Suppressor macrophage treated with lipopolysaccharide for 1 hour (primary cell): Measurements from ENCODE around the gene CACFD1.

ENCODE experiments used
- DNase-seq, 3 donors: peaks; one replicate each; pipeline ENCODE4 v3.0.0-alpha.2; 2020 to 2022

Gene CACFD1

DNA sequence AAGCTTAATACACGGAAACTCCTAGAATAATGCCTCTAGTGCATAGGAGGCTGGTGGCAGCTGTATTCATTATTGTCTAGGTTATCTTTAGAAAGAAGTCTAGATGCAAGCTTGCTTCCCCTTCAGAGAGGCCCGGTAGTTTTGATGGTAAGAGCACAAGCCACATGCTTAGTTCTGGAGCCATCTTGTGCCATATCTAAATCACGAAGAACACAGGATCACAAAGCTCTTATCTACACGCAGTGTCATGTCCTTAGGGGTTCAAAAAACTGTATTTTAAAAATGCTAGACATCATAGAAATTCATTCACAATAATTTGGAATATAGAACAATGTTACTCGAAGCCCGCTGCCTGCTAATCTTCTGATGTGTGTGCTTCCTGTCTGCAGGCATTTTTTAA lies 6.2 kb downstream of the CACFD1 start:
- no peak for DNase-seq

DNA sequence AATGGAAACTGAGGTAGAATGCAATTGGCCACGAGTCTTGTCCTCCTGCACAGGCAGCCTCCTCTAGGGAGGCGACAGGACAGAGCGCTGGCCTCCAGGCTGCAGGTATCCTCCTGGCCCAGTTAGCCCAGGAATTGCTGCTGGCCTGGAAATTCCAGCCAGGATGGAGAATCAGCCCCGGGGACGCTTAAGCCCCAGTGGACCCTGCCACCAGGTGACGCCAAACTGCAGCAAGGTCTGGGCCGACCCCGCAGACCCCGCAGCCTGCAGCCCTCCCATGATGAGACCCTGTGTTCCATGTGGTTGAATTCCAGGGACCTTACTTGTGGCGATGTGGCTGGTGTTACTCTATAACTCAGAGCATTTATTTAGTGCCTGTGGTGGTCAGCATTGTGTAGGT lies 7.3 kb downstream of the CACFD1 start:
- no peak for DNase-seq

DNA sequence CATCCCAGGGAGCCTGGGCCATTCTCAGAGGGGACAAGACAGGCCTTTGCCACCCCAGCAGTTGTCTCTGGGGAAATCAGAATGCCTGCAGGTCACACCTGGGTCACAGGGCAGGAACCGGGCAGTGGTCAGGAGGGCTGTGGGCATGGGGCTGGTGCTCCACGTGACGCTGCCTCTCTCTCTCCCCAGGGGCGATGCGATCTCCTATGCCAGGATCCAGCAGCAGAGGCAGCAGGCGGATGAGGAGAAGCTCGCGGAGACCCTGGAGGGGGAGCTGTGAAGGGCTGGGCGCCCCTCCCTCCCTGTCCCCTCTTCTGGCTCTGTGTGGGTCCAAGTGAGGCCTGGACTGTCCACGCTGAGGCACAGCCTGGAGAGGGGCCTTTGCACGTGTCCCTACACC lies 8.6 kb downstream of the CACFD1 start:
- peak in 1 of 3 donors; percentile 47 for DNase-seq

DNA sequence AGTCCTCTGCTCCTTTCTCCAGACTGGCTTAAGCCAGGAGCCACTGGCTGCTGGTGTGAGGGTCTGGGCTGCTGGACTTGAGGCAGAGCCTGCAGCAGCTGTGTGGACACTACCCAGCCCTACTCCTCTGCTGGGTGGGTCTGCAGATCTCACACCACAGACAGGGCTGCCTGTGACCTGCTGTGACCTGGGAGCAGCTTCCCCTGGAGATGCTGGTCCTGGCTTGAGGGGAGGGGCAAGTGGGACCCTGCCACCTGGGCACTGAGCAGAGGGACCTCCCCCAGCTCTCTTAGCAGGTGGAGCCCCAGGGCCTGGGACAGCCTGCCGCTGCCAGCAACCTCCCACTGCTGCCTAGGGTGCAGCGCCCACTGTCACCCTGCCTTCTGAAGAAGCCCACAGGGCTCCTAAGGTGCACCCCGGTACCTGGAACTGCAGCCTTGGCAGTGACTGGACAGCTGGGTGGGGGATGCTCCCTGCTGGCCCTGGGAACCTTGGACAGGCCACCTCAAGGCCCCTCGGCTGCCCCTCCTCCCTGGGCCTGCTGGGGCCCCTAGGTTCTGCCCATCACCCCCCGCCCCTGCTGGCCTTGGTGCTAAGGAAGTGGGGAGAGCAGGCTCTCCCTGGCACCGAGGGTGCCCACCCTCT lies 9.1 kb downstream of the CACFD1 start:
- DNase-seq = peak in 1 of 3 donors; percentile 42

DNA sequence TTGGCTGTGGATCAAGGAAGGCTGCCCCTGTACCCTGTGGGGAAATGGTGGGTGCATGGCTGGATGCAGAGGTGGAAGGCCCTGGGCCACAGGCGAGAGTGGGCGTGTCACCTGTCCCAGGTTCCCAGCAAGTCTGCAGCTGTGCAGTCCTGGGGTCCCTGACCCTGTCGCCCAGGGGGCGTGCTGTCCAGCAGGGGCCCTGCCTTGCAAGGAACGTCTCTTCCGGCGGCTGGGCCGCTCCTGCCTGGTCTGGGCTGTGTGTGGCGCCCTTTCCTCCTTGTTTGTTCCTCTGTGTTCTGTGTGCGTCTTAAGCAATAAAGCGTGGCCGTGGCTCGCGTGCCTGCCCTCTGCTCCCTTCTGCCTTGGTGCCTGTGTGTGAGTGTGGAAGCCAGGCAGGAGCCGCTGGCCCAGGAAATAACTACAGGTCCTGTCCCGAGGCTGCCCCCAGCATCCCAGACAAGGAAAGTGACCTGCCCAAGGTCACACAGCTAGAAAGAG lies 10.7 kb downstream of the CACFD1 start:
- DNase-seq = peak in 2 of 3 donors; percentile 43 to 45

DNA sequence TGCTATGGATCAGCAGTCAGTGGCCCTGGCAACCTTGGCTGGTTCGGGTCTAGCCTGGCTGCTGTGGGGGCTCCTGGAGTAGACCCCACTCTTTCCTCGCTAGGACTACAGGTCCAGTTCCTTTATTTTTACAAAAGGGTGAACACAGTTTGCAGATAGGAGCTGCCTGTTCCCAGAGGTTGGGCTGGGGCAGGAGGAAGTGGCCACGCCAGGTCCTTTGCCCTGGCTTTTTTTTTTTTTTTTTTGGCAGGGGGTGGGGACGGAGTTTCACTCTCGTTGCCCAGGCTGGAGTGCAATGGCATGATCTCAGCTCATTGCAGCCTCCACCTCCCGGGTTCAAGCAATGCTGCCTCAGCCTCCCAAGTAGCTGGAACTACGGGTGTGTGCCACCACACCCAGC lies 11.2 kb downstream of the CACFD1 start:
- peak in 1 of 3 donors; percentile 36 for DNase-seq

DNA sequence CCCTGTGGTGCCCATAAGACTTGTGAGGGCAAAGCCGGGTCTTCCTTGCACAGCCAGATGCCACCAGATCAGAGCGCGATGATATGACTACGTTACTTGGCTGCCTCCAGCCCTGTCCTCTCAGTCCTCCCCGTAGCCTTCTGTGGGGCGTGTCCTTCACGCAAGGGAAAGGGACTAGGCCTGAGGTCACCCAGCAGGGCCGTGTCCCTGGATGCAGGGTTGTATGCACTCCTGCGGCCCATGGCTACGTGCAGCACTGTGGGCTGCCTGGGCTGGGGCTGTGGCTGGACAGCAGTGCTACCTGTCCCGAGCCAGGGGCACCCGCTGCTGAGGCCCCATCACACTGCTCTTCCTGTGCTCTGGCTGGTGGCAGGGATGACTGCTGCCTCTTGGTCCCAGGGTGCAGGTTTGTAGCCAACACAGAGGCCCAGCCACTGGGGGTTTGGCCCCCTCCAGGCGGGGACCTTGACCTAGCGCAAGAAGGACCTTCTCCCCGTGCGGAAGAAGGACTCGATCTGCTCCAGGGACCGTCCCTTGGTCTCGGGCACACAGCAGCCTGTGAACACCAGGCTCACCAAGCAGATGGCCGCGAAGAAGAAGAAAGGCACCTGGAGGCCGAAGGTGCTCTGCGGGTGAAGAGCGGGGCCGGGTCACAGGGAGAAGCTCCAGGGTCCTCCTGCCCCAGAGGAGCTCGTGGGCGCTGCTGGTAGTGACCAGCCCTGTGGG lies 11.9 kb downstream of the CACFD1 start:
- DNase-seq = no peak

DNA sequence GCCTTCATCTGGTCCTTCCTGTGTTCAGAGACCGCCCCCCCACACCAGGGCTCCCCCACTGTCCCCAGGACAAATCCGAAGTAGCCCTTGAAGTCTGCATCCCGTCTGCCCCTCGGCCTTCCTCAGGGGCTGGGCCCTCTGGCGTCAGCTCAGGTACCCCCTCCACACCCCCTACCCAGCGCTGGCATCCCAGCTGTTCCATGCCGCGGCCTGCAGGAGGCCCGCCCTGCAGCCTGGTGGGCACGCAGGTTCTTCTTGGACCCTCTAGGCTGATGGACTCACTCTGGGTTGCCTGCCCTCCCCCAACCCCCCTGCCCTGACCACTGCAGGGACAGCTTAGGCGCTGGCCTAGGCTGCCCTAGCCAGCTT lies 12.5 kb downstream of the CACFD1 start:
- no peak for DNase-seq

DNA sequence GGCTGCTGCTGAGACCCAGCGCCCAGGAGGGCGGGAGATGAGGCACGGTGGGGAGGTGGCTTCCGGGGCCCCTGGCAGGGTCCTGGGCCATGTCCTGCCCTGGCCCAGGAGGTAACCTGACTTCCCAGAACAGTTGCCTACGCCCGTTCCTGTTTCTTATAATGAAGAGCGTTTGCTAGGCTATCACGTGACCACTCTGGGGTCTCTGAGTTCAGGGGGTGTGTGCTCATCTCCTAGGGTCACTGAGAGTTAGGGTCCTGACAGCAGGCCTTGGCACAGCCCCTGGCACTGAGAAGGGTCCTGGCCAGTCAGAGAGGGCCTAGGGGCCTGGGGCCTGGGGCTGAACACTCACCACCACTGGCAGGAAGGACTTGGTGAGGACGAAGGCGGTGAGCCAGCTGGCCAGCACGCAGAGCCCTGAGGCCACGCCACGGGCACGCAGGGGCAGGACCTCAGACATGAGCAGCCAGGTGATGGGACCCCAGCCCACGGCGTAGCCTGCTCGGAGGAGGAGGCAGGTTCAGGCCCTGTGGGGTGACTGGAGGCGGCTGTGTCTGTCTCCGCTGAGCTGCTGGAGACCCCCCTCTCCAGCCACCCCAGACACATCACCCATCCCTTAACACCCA lies 13.1 kb downstream of the CACFD1 start:
- DNase-seq = no peak

DNA sequence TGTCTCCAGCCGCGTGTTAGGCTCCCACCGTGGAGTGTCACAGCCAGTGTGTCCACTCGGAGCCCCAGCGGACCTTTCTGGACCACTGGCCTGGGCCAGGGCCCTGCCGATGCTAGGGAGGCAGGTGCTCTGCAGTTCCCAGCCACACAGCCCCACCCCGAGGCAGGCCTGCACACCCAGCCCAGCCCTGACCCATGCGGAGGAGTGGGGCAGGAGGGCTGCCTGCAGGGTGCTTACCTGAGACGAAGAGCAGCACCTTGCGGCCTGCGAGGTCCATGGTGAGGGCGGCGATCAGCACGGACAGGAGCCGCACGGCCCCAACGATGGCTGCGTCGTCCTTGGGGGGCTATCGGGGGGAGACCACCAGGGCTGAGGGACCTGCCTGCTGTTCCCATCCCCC lies 14.0 kb downstream of the CACFD1 start:
- DNase-seq = no peak

DNA sequence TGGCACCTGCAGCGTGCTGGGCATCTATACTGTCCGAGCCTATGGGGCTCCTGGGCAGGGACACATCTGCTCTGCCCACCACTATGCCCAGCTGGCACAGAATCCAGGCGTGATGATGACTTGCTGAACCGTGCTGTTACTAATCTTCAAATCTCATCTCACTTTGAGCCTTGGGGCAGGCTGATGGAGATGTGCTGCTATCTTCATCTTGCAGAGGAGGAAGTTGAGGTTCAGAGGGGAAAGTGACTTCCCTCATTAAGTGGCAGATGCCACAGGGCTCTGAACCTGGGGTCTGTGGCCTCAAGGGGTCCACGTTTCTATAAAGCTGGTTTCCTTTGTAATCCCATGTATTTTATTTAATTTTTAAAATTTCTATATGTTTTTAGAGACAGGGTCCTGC lies 14.4 kb downstream of the CACFD1 start:
- no peak for DNase-seq

DNA sequence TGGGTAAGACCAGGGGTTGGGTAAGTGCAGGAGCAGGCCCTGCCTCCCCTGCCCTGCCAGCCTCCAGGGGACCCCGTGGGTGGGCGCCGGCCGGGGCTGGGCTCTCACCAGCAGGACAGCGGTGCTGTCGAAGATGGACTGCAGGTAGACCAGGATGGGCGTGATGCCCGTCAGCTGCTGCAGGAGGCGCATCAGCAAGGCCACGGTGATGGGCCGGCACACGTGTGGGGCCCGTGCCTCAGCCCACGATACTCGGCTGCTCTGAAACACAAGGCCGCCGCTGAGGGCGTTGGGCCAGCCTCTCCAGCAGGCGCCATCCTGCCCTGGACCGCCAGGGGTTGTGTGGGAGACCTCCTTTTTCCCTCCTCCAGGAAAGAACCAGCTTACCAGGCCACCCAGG lies 15.1 kb downstream of the CACFD1 start:
- no peak for DNase-seq

DNA sequence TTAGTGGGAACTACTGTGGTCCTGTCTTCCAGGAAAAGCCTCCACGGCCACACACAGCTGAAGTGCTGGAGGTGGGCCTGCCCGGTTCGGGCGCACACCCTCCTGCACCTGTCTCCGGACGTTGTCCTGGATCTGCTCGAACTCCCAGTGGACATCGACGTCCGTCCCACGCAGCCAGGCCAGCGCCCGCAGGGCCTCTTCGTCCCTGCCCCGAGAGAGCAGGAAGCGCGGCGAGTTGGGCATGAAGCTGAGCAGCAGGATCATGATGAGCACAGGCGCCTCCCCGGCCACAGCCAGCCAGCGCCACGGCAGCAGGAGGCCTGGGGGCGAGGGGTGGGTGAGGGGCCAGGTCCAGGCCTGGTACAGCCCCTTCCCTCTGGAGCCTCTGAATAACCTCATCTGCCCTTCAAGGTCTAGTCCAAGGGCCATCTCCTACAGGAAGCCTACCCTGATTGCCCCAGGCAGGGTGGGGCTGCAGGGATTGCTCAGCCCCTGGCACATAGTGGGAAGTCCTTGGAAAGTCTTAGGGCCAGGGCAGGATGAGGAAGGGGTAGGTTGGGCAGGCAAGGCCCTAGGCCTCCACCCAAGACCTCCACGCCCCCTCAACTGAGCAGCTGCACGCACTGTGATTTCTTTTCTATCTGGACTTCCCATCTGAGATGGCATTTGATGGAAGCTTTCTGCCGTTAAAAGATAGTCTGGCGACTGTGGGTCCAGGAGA lies 15.7 kb downstream of the CACFD1 start:
- DNase-seq = peak; percentile 81 to 87 (median 84)

DNA sequence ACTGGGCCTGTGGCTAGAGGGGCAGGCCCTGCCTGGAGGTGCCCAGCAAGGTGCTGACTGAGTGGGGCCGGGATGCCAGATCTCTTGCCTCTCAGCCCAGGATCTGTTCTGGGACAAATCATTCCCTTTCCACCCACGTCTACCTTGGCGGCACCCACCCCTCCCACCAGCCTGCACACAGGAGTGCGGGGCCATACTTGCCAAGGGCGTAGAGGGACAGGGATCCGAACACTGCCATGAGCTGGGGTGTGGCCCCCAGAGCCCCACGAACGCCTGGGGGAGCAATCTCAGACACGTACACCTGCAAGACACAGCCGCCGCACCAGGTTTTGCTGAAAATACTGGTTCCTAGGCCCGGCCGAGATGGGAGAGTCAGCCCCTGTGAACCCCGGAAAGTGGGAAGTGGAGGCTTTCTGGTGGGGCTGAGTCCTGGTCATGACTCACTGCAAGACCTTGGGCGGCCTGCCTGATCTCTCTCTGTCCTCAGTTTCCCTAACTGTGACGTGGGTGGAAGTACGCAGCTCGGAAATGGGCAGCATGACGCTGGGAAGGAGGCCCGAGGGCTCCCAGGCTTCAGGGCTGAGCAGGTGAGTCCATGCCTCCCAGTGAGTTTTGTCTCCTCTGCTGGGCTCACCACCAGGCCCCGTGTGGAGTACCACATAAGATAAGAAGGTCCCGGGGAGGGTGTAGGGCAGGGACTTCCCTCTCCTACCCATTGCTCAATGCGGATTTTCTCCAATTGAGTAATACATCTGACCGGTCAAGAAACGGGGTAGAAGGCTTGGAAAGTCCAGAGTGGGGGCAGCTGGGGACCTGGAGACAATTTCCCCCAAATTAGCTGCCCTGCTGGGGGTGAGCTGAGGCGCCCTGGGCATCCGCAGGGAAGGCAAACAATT lies 16.5 kb downstream of the CACFD1 start:
- peak; percentile 94 to 98 (median 98) for DNase-seq

DNA sequence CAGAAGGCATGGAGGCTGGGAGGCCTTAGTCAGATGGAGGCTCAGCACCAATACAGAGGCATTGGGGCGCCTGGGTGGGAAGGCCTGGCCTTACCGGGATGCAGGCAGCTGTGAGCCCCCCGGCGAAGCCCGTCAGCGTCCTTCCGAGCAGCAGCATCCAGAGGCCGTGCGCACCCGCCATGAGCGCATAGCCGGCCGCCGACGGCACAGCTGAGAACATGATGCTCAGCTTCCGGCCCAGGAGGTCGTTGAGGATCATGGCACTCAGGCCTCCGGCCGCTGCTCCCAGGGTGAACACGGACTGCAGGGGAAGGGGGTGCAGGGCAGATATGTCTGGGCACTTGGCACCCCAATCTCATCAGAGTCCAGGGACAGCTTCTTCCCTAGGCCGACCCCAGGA lies 17.2 kb downstream of the CACFD1 start:
- DNase-seq = no peak

DNA sequence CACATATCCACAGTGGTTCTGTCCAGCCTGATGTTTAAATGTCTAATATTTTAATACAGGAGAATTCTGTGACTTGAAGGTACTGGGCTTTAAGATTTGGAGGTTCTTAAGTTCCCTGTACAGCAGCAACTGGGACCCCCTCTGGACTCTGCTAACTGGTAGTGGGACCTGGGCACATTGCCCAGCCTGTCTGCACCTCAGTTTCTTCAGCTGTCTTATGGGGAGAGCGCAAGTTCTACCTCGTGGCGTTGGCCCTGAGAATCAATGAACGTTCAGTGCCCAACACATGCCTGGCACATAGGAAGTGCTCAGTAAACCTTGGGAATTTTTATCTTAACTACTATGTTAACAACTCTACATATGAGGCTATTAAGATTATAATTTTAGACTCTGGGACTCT lies 17.7 kb downstream of the CACFD1 start:
- DNase-seq = no peak

DNA sequence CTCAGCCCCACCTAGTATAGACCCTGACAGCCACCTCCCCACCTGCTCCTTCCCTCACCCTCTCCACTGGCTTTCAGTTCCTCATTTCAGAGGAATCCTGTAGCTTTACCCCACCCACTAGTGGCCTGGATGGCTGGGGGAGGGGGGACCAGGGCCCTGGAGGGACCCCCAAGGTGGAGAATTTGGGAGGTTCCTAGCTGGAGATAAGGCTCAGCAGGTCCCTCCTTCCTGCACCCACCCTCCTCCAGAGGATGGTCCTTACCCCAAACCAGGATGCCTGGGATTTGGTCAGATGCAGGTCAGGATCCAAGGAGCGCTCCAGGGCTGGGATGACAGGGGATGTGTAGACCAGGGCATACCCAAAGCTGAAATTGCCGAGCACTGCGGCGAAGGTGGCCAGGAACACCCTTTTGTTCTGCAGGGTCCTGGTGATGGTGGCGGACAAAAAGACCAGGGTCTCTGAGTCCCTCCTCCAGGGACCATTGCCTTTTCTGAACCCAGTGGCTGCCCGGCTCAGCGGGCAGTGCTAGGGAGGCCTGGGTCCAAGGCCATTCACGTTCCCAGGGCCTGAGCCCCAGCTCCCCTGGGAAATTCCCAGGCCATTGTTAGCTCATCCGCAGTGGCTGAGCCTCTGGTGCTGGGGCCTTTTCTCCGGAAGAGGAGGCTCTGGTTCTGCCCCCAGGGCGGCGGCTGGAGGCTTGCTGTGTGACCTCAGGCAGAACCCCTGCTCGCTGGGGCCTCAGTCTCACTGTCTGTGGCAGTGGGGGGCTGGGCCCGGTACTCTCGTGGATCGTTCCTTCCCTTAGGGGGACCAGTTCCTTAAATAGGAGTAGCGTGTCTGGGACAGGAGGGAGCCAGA lies 18.4 kb downstream of the CACFD1 start:
- peak; percentile 89 to 93 (median 93) for DNase-seq

DNA sequence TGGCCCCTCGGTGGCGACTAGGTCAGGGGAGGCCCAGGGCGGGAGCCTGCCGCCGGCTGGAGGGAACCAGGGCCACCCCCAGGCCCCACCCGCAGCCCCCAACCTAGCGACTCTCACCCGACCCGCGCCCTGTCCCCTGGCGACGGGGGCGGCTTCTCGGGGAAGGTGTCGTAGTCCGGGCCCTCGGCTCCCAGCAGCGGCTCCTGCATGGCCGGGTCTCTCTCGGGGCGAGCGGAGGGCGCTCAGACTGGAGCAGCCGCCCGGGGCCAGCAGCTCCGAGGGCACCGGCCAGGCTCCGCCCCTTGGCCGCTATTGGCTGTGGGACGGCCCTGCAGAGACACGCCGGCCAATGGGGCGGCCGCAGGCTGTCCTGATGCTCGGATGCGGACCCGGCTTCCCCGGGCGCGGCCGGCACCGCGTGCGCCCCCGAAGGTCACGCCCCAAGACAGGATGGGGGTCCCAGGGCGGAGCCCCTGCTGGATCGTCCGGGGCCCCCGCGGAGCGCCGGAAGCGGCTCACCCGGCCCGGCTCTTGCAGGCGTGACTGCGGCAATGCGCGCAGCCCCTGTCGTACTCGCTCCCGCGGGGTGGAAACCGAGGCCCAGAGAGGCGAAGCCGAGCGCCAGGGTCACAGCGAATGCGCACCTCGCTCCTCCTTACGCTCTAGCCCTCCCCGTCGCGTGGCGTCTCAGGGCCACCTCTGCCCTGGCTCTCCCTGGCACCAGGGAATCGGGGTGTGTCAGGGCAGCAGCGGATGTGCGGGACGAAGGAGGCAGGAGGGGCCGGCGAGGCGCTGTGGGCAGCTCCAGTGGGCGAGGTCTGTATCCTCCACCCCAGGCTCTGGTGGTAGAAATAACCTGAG lies 19.3 kb downstream of the CACFD1 start, which contains the start of gene SLC2A6:
Gene SLC2A6 (minus strand): TSS at position 249 of the 861 bp plus-strand sequence. CDS start 40 bp downstream, at position 209.
- peak; percentile 91 to 96 (median 92) for DNase-seq

DNA sequence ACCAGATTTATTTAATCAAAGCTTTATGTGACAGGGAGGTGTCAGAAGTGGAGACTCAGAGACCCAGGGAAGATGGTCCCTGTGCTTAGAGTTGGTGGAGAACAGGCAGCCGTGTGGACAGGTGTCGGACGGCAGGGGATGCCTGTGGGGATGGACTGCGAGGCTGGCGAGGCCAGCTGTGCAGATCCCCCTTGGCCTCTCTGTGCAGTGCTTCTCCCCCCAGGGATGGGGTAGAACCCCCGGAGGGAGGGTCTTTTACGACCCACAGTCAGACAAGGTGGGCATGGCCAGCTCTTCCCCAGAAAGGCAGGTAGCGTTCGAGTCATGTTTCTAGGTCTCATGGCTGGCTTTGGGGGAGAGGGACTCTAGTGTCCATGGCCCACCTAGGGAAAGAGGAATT lies 23.8 kb downstream of the CACFD1 start:
- DNase-seq = no peak
